Hematopoietic multipotent progenitor cell treated with erythropoietin and hydrocortisone succinate and interleukin-3 and kit ligand, for 8 days (in vitro differentiated cells): ENCODE results near the gene NAV3.

Experiments
- DNase-seq: peaks from one replicate; pipeline ENCODE4 v3.0.0-alpha.2; 2015

NAV3 gene

GRCh38 chr12:78120866-78121560, 290.3 kb downstream of the NAV3 start:
- DNase-seq: peak; percentile 12

GRCh38 chr12:78121969-78122610, 291.4 kb downstream of the NAV3 start:
- DNase-seq: no peak

GRCh38 chr12:78128211-78128610, 297.5 kb downstream of the NAV3 start:
- no peak for DNase-seq

GRCh38 chr12:78143717-78144116, 313.0 kb downstream of the NAV3 start:
- no peak for DNase-seq

- no peak for DNase-seq
Measured at GRCh38 chr12:78145398-78145797, 314.7 kb downstream of the NAV3 start.

- DNase-seq: peak; percentile 47
Measured at GRCh38 chr12:78146365-78146772, 315.7 kb downstream of the NAV3 start.

GRCh38 chr12:78149459-78149858, 318.8 kb downstream of the NAV3 start:
- no peak for DNase-seq

- DNase-seq: no peak
Measured at GRCh38 chr12:78155546-78155945, 324.9 kb downstream of the NAV3 start.

- DNase-seq: no peak
Measured at GRCh38 chr12:78156751-78157150, 326.1 kb downstream of the NAV3 start.

GRCh38 chr12:78157199-78157598, 326.5 kb downstream of the NAV3 start:
- DNase-seq: no peak

- no peak for DNase-seq
Measured at GRCh38 chr12:78164154-78164553, 333.5 kb downstream of the NAV3 start.

GRCh38 chr12:78167510-78167909, 336.8 kb downstream of the NAV3 start:
- no peak for DNase-seq

GRCh38 chr12:78171061-78171460, 340.4 kb downstream of the NAV3 start:
- no peak for DNase-seq

GRCh38 chr12:78176643-78177042, 345.9 kb downstream of the NAV3 start:
- DNase-seq: no peak

GRCh38 chr12:78177298-78177697, 346.6 kb downstream of the NAV3 start:
- no peak for DNase-seq

- no peak for DNase-seq
Measured at GRCh38 chr12:78179346-78179745, 348.7 kb downstream of the NAV3 start.

GRCh38 chr12:78181544-78182162, 351.0 kb downstream of the NAV3 start:
- peak; percentile 64 for DNase-seq

- peak; percentile 83 for DNase-seq
Measured at GRCh38 chr12:78183824-78184223, 353.1 kb downstream of the NAV3 start.

- no peak for DNase-seq
Measured at GRCh38 chr12:78185109-78185508, 354.4 kb downstream of the NAV3 start.

- DNase-seq: no peak
Measured at GRCh38 chr12:78185651-78186050, 355.0 kb downstream of the NAV3 start.

GRCh38 chr12:78186670-78187069, 356.0 kb downstream of the NAV3 start:
- DNase-seq: no peak

- no peak for DNase-seq
Measured at GRCh38 chr12:78187741-78188140, 357.0 kb downstream of the NAV3 start.

- no peak for DNase-seq
Measured at GRCh38 chr12:78189656-78190055, 359.0 kb downstream of the NAV3 start.

- DNase-seq: no peak
Measured at GRCh38 chr12:78191611-78192010, 360.9 kb downstream of the NAV3 start.
